Measurements from ENCODE around the gene TRIO. TPM values are rescaled to one million over a fixed set of nuclear protein-coding genes. Genes with fewer than 3 reads are reported as not detected.

Gene TRIO
- polyA plus RNA-seq, 3 donors = 1.7 to 45.8 (median 2.1) TPM

- no peak for TF ChIP-seq CTCF (IDR thresholded peaks at IDR 0.05)
- no peak overlapping the region for H3K4me3 Mint-ChIP-seq
- Histone ChIP-seq H3K4me3 (replicated peaks in 1 of 3; ENCODE audit: low read depth in 2 of 3, low read length in 3 of 3) (no peak overlapping the region), H3K36me3 (replicated peaks in 1 of 2; ENCODE audit: control insufficient read depth in 1 of 2, insufficient read depth in 2 of 2, low read length in 2 of 2) (no peaks in the 10 kb centered on the region), H3K79me2 (ENCODE audit: insufficient read depth, low read length) (no peaks in the 10 kb centered on the region), H2AFZ (ENCODE audit: insufficient read depth, low read depth, low read length, poor library complexity, severe bottlenecking) (no peak overlapping the region), H4K20me1 (ENCODE audit: insufficient read depth, low read length) (no peaks in the 10 kb centered on the region), H3K9ac (ENCODE audit: insufficient read depth, low read length, poor library complexity, severe bottlenecking) (no peak overlapping the region), H3K9me3 (replicated peaks in 1 of 2; ENCODE audit: control insufficient read depth in 1 of 2, insufficient read depth in 1 of 2, low read length in 2 of 2) (peaks cover 0 to 4% of the 10 kb centered on the region in 2 donors), H3K27ac (ENCODE audit: low read depth in 1 of 2, low read length in 2 of 2) (no peak overlapping the region), H3K27me3 (ENCODE audit: control insufficient read depth in 2 of 2, insufficient read depth in 2 of 2, low read length in 2 of 2) (no peaks in the 10 kb centered on the region), H3K4me2 (replicated peaks; ENCODE audit: extremely low read depth, low read length, poor library complexity, severe bottlenecking) (no peak overlapping the region), H3K4me1 (ENCODE audit: control insufficient read depth in 1 of 2, insufficient read depth in 2 of 2, low read length in 2 of 2) (no peaks in the 10 kb centered on the region)
- DNase-seq = no peak
- WGBS (ENCODE audit: insufficient coverage) = 83% methylated on average over 2 of the region's 2 CpGs
- intact Hi-C loops (cut with micrococcal nuclease) = no loop called here
- H3K9me3 Mint-ChIP-seq = peaks cover 8 to 14% (median 10%) of the 10 kb centered on the region in 7 donors
- H3K27me3 Mint-ChIP-seq (ENCODE audit: low read depth in 3 of 3) = peaks cover 1 to 7% (median 3%) of the 10 kb centered on the region in 3 donors
- no peak overlapping the region for H3K27ac Mint-ChIP-seq
- peaks cover 15% of the 10 kb centered on the region for H3K4me1 Mint-ChIP-seq
- peaks cover 1 to 7% of the 10 kb centered on the region in 2 donors for H3K36me3 Mint-ChIP-seq
These were observed 379.6 kb downstream of the TRIO start for GRCh38 chr5:14522721-14523120.

- Mint-ChIP-seq H3K27ac (no peak overlapping the region), H3K9me3 (peaks cover 8 to 14% (median 10%) of the 10 kb centered on the region in 7 donors), H3K27me3 (ENCODE audit: low read depth in 3 of 3) (peaks cover 1 to 7% (median 2%) of the 10 kb centered on the region in 3 donors), H3K36me3 (peaks cover 1 to 7% of the 10 kb centered on the region in 2 donors), H3K4me1 (peaks cover 14% of the 10 kb centered on the region), H3K4me3 (no peak overlapping the region)
- Histone ChIP-seq H3K9me3 (replicated peaks in 1 of 2; ENCODE audit: control insufficient read depth in 1 of 2, insufficient read depth in 1 of 2, low read length in 2 of 2) (peaks cover 0 to 4% of the 10 kb centered on the region in 2 donors), H3K79me2 (ENCODE audit: insufficient read depth, low read length) (no peaks in the 10 kb centered on the region), H3K4me1 (ENCODE audit: control insufficient read depth in 1 of 2, insufficient read depth in 2 of 2, low read length in 2 of 2) (no peaks in the 10 kb centered on the region), H3K27me3 (ENCODE audit: control insufficient read depth in 2 of 2, insufficient read depth in 2 of 2, low read length in 2 of 2) (no peaks in the 10 kb centered on the region), H3K4me2 (replicated peaks; ENCODE audit: extremely low read depth, low read length, poor library complexity, severe bottlenecking) (no peak overlapping the region), H3K36me3 (replicated peaks in 1 of 2; ENCODE audit: control insufficient read depth in 1 of 2, insufficient read depth in 2 of 2, low read length in 2 of 2) (no peaks in the 10 kb centered on the region), H4K20me1 (ENCODE audit: insufficient read depth, low read length) (no peaks in the 10 kb centered on the region), H3K4me3 (replicated peaks in 1 of 3; ENCODE audit: low read depth in 2 of 3, low read length in 3 of 3) (no peak overlapping the region), H3K9ac (ENCODE audit: insufficient read depth, low read length, poor library complexity, severe bottlenecking) (no peak overlapping the region), H3K27ac (ENCODE audit: low read depth in 1 of 2, low read length in 2 of 2) (no peak overlapping the region), H2AFZ (ENCODE audit: insufficient read depth, low read depth, low read length, poor library complexity, severe bottlenecking) (no peak overlapping the region)
- intact Hi-C loops (cut with micrococcal nuclease) = no loop called here
- 97% methylated on average over 8 of the region's 12 CpGs for WGBS (ENCODE audit: insufficient coverage)
- DNase-seq = no peak
- no peak for TF ChIP-seq CTCF (IDR thresholded peaks at IDR 0.05)
These were observed 380.3 kb downstream of the TRIO start for GRCh38 chr5:14523243-14524034.

All from CD14-positive monocyte (primary cell).